Skin of body (tissue), 2 donors: ENCODE data around the gene GFM2. TPM values are rescaled to one million over a fixed set of nuclear protein-coding genes. Genes with fewer than 3 reads are reported as not detected.
"Not testable (repeated sequence)": the region's sequence is repeated elsewhere in the genome, so short reads cannot be mapped to it uniquely, and the experiment has no call there.

Source experiments
- DNase-seq: peaks from one replicate; lab custom pipeline; 2025; lab: John Stamatoyannopoulos, UW
- total RNA-seq: library from RNA; depleted of rRNA; stranded (reverse); fragments of >200 nt; gene quantifications from one replicate; pipeline ENCODE4 v1.2.3, GENCODE V29; 2014

GFM2 gene, protein sequence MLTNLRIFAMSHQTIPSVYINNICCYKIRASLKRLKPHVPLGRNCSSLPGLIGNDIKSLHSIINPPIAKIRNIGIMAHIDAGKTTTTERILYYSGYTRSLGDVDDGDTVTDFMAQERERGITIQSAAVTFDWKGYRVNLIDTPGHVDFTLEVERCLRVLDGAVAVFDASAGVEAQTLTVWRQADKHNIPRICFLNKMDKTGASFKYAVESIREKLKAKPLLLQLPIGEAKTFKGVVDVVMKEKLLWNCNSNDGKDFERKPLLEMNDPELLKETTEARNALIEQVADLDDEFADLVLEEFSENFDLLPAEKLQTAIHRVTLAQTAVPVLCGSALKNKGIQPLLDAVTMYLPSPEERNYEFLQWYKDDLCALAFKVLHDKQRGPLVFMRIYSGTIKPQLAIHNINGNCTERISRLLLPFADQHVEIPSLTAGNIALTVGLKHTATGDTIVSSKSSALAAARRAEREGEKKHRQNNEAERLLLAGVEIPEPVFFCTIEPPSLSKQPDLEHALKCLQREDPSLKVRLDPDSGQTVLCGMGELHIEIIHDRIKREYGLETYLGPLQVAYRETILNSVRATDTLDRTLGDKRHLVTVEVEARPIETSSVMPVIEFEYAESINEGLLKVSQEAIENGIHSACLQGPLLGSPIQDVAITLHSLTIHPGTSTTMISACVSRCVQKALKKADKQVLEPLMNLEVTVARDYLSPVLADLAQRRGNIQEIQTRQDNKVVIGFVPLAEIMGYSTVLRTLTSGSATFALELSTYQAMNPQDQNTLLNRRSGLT
- total RNA-seq, result 36.7 TPM

DNA sequence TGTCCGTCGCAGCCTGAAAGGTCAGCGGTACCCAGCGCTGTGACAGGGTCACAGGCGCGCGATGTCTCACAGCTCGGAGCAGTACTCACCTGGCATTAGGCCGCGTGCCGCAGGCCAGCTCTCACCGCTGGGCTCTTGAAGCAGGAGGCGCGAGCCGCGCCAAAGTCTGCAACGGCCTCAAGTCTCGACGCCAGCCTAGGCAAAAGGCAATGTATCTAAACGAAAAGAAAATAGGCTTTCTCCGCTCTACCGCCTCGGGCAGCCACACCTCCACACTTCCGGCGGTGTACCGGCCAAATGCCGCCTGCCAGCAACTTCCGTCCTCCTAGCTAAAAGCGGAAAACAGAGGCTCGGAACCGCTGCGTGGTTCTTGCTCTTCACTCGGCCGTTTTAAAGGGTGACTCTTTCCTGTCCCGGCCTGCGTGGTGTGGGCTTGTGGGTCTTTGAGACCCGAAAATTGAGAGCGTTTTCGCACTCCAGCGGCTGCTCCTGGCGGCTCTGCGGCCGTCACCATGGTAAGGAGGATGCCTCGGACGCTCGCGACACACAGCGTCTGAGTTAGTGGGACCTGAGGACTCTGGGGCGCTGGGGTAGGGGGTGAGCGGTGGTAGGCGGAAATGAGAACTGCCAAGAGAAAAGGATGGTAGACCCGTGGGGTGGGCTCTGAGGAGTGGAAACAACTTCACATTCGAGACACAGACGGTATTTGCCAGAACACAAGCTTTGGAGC, at the start of gene GFM2, which contains the start of gene NSA2:
TSS of gene GFM2 (minus strand) at position 269 of the 730 bp plus-strand sequence. CDS start 3,375 bp downstream, outside the sequence.
TSS of gene NSA2 (plus strand) at position 401 of the 730 bp plus-strand sequence. CDS start at position 513, 112 bp downstream.
- DNase-seq, result peak; percentile 93

DNA sequence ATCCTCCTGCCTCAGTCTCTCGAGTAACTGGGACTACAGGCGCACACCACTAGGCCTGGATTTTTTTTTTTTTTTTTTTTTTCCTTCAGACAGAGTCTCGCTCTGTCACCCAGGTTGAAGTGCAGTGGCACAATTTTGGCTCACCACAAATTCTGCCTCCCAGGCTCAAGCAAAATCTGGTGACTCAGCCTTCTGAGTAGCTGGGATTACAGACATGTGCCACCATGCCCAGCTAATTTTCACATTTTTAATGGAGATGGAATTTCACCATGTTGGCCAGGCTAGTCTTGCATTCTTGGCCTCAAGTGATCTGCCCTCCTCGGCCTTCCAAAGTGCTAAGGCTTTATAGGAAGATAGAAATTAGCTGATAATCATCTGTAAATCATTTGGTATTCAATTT, 44.0 kb upstream of the GFM2 start:
- no peak for DNase-seq

DNA sequence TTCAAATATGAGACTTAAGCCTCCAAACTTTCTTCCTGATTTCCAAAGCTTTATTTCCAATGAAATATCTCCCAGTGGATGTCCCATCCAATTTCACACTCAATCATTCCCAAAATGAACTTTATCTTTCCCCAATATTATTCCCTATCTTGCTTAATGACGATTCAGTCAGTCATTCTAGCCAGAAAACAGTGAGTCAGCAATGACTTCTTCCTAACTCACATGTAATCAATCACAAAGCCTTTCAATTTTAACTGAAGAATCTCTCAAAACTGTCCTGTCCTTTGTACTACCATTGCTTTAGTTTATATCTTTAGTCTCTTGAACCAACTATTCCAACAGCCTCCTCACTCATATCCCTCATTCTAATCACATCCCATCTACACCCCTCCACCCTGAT, 35.0 kb upstream of the GFM2 start:
- DNase-seq, result no peak

DNA sequence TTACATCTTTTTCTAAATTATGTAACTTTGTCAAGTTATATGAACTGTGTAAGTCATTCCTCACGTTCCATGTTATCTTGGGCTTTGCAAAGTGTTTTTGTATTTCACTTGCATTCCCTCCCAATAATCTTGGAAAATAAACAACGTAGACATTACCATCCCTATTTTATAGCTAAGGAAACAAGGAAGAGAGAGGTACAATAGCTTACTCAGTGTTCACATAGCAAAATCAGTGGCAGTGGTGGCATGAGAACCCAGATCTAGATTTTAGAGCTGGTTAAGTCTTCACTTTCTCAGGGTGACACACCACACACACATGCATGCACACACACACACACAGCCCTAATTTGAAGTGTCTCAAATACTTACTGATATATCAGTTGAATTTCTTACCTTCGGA, 34.3 kb upstream of the GFM2 start:
- DNase-seq, result no peak

DNA sequence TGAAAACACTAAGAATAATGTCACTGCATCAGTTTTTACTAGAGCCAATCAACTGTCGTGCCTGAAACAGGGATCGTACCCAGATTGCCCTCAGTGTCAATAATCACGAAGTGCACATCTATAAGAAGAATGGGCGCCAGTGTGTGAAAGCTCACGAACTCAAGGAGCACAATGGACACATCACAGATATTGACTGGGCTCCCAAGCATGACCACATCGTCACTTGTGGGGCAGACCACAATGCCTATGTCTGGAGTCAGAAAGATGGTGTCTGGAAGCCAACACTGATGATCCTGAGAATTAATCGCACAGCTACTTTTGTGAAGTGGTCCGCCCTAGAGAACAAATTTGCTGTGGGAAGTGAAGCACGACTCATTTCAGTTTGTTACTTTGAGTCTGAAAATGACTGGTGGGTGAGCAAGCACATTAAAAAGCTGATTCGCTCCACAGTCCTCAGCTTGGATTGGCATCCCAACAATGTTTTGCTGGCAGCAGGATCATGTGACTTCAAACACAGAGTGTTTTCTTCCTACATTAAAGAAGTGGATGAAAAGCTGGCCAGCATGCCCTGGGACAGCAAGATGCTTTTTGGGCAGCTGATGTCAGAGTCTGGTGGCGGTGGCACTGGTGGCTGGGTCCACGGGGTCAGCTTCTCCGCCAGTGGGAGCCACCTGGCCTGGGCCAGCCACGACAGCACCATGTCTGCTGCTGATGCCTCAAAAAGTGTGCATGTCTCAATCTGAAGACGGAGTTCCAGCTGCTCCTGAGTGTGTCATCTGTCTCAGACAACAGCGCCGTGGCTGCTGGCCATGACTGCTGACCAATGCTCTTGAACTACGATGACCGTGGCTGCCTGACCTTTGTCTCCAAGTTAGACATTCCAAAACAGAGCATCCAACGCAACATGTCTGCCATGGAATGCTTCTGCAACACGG, 32.3 kb upstream of the GFM2 start:
- DNase-seq, result no peak

DNA sequence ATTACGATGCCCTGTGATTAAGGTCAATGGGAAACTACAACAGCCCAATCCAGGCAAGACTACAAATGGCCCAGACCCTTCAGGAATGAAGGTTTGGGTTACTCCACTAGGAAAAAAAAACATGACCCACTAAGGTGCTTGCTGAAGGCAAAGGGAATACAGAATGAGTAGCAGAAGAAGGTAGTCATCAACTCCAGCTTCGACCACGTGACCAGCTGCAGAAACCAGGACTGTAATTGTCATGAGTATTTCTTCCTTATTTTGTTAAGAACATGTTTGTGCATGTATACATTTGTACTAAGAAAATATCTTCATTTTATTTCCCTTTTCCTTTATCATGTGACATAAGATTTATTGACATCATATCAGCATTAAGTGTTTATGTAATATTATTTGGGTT, 24.8 kb upstream of the GFM2 start:
- not testable (repeated sequence) for DNase-seq

DNA sequence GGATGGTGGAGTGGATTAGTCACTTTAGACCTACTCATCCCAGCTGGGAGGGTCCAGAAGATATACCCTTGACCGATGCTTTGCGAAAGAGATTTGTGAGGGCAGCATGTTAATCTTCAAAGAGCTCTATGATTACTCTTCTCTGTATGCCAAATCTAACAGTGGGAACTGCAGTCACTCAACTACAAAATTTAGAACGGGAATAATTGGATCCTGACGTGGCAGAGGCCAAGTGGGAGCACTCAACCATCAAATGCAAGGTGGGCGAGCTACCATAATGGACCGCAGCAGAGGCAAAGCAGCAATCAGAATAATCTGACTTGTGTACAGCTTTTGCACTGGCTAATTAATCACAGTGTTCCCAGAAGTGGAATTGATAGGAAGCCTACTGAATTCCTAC, 20.5 kb upstream of the GFM2 start:
- no peak for DNase-seq

DNA sequence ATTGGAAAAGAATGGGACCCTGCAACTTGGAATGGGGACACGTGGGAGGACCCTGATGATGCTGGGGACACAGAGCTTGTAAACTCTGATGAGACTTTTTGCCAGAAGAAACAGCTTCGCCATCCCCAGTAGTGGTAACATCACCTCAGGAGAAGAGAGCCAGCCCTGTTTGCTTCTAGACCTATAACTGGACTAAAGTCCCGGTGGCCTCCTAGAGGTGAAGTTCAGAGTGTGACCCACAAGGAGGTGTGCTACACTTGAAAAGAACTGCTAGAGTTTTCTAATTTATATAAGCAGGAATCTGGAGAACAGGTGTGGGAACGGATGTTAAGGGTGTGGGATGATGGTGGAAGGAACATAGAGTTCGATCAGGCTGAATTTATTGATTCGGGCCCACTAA, 19.9 kb upstream of the GFM2 start:
- no peak for DNase-seq

DNA sequence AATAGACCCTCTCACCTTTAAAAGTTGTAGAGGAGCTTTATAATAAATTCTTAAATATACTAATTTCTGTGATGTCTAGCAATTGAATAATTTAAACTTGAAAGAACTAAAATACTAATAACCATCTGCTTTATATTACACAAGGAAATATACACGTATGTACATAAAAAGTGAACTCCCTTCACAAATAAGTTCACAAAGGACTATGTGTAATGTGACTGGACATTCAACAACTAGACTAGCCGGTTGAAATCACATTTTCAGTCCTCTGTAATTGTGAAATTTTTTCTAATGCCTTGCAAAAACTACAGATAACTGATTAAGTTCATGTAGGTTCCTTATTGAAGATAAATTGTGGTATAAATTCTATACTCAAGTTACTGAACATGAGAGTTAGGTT, 11.7 kb upstream of the GFM2 start:
- DNase-seq, result no peak

DNA sequence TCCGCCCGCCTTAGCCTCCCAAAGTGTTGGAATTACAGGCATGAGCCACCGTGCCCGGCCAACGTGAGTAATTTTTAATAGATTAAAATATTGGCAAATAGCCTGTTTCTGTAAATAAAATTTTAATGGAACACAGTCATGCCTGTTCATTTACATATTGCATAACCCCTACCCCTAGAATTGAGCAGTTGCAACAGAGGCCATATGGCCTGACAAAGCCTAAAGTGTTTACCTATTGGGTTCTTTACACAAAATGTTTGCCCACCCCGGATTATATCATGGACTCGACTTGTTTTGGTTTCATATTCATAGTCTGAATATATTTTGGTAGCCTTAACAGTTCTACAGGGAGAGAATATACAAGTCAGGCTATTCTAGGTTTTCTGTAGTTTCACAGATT, 5.4 kb upstream of the GFM2 start:
- DNase-seq, result no peak

DNA sequence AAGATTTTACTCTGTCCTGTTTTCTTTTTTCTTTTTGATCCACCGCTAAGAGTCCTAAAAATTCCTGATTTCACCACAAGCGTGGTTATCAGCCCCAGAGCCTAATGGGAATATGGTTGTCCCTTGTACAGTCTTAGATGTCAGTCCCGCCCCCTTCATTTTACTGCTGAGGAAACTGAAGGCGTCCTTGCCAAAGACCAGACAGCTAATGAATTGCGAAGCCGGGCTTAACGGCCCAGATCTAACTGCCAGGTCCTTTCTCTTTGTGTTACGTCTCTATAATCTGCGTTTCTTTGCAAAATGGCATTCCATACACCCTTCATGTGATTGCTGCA, 629 bp upstream of the GFM2 start:
- no peak for DNase-seq

DNA sequence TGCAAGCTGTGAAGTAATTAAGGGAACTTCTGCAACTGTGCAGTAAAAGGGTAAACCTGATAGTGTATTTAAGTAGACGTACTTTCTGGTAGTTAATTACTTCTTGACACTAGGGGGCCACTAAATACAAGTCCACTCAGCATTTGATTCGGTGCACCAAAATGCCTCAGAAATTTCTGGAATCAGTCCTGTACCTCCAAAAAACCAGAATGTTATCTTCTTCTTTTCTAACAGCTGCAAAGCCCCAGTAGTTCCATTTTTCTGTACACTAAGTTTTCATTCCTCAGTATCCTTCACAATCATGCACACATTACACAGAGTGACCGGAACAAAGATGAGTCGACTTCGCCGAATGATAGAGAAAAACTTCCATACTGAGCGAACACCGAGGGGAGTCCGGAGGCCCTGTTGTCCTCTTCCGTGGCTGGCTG, 484 bp downstream of the GFM2 start:
- peak; percentile 29 for DNase-seq

DNA sequence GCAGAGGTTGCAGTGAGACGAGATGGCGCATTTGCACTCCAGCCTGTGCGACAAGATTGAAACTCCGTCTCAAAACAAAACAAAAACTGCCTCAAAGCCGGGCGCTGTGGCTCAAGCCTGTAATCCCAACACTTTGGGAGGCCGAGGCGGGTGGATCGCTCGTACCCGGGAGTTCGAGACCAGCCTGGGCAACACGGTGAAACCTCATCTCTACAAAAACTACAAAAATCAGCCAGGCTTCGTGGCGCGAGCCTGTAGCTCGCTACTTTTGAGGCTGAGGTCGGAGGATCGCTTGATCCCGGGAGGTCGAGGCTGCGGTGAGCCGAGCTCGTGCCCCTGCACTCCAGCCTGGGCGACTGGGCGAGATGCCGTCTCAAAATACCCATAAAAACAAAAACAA, 988 bp downstream of the GFM2 start:
- DNase-seq, result no peak

DNA sequence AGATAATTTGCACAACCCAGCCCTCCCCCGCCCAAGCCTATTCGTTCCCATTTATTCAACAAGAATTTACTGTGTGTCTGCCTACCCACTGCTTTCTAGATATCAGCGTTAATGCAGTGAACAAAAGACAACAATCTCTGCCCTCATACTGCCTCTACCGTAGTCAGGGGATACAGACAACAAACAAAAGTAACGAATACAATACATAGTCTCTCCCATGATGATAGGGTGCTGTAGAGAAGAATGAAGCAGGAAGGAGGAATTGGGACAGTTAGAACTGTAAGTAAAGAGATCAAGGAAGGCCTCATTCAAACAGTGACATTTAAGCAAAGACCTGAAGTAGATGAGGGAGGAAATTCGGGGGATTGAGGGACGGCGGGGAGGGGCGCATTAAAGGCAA, 1.7 kb downstream of the GFM2 start:
- no peak for DNase-seq

DNA sequence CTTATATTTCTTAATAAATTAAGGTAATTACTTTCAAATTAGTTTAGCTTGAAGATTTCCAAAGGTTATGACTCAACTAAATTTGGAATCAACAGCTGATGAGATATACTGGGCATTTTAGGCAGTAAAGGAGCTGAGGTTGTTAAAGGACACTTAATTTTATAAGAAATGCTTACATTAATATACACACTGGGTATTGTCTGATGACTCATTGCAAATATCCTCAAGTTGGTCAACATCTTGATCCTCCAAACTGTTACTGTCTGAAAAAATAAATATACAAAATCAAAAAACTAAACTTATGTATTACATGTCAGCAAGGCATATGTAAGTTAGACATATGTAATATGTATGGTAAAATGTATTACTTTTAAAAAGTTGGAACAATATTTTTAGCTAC, 3.4 kb downstream of the GFM2 start:
- DNase-seq, result no peak

DNA sequence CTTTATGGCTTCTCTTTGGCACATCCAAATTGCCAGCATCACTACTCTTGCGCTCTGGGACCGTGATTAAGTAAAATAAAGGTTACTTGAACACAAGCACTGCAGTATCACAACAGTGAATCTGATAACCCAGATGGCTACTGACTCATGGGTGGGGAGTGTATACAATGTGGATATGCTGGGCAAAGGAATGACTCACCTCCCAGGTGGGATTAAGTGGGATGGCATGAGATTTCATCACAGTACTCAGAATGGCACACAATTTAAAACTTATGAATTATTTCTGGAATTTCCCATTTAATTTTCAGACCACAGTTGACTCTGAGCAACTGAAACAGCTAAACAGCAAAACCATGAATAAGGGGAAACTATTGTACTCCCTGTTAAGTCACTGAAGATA, 4.3 kb downstream of the GFM2 start:
- no peak for DNase-seq

DNA sequence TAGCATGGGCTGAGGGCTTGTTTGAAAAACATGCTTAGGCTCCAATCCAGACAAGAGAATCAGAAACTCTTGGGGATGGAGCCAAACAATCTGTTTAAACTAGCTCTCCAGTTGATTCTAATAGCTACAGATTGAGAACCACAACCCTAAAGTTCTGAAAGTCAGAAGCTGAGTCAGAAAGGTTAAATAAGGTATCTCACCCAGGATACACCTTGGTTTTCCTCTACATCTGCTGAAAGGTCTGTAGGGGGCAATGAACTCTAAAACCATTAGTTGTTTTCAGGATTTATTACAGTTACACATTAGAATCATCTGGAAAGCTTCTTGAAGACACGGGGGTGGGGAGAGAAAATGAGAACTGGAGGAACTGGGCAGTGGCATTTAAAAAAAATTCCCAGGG, 5.7 kb downstream of the GFM2 start:
- no peak for DNase-seq

DNA sequence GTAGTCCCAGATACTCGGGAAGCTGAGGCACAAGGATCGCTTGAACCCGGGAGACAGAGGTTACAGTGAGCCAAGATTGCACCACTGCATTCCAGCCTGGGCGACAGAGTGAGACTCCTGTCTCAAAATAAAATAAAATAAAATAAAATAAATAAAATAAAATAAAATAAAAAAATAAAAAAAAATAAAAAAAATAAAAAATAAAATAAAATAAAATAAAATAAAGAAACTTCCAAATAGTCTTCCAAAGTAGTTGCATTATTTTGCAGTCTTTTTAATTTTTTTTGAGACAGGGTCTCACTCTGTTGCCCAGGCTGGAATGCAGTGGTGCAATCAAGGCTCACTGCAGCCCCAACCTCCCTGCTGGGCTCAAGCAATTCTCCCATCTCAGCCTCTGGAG, 18.2 kb downstream of the GFM2 start:
- DNase-seq, result not testable (repeated sequence)

DNA sequence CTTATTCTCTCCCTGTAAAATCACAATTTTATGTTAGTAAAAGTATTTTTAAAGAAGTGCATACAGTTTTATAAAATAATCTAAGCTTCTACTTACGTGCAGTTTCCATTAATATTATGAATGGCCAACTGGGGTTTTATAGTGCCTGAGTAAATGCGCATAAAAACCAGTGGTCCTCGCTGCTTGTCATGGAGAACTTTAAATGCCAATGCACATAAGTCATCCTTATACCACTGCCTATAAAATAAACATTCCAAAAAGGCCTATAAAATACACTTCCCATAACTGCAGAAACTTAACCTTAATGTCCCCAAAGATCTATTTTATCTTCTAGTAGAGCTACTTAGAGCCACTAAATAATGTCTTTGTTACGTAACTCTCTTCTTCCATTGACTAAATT, 28.5 kb downstream of the GFM2 start:
- DNase-seq, result no peak

DNA sequence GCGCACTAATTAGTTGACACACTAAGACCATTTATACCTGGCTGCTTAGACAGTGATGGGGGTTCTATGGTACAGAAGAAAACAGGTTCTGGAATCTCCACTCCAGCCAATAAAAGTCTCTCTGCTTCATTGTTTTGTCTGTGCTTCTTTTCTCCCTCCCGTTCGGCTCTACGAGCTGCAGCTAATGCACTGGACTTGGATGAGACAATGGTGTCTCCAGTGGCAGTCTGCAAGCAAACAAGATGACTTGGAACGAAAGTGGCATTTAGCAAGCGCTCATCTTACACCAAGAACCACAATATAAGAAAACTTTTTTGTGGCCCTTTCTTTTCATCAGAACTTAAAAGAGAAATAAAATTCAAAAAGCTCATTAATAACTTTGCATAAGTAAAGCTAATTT, 30.2 kb downstream of the GFM2 start:
- no peak for DNase-seq

DNA sequence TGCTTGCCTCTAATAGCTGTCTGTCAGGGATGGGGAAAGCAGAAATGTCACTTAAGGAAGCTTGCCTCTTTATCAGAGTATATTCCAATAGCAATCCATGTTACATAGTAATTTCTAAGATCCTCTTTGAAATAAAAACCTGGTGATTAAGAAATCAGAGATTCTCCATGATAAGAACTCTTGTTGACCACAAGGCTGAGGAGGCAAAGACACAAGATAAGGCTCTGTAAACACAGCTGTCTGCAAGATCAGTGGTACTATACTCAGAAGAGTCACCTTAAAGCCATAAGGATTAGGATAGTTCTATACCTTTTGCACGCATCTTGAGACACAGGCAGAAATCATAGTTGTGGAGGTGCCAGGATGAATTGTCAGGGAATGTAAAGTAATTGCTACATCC, 41.6 kb downstream of the GFM2 start:
- DNase-seq, result no peak
